ENCODE measurements around the gene SAMD13.
"Not testable (repeated sequence)": the region's sequence is repeated elsewhere in the genome, so short reads cannot be mapped to it uniquely, and the experiment has no call there.

SAMD13 gene

DNA sequence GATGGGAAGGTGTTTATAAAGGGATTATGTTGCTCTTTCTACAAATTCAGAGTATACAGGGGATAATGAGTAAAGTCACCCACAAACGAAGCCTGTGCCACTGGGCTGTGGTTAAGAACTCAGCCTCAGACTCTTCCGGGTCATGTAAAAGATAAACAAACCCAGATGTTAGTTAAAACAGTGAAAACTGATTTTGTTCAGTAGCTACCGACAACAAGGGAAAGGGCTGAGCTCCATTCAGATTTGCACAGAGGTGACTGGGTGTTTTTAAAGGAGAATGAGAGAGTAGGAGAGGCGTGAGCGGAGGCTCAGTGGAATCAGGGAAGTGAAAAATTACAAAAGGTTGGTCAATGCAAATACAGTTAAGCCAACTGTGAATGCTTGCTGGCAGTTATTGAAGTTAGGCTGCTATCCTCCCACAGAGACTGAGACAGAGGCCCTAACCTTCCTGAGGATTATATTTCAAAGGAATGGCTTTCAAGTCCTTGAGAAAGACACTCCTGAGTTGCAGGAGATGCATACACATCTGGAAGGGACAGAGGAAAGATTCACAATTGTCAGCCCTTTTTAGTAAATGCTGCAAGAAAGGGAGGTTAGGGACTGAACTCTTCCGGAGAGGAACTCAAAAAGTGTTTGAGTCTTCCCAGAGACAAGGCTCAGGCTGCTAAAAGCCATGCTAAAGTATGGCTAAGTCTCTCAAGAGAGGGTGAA, 29.9 kb upstream of the SAMD13 start:
- no peaks in the 10 kb centered on the region for H3K36me3 Mint-ChIP-seq (ENCODE audit: low read depth)
- DNase-seq (no peak), ATAC-seq (no peak)
- H3K4me3 Mint-ChIP-seq, result peak overlapping the region; percentile 16
- no peaks in the 10 kb centered on the region for H3K9me3 Mint-ChIP-seq
- H3K27ac Mint-ChIP-seq, result peak overlapping the region; percentile 67
- H3K27me3 Mint-ChIP-seq, result no peaks in the 10 kb centered on the region
- peaks cover 10% of the 10 kb centered on the region for H3K4me1 Mint-ChIP-seq

DNA sequence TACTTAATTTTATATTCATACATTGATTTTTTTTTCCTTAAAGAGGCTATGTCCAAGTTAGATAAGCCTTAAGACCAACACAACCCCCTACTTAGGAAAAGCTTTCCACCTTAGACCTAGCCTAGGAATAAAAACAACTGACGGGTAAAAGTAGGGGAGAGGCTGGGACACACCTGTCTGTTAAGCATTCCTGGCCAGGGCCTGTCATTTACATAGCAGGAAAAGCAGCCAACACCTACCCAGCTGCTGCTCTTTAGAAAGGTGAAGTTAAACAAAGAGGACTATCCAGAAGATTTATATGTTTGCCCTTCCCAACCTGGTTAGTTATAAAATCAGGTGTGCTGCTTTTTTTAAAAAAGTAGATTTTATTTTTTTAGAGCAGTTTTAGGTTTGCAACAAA, 29.1 kb upstream of the SAMD13 start:
- no peaks in the 10 kb centered on the region for H3K9me3 Mint-ChIP-seq
- H3K4me1 Mint-ChIP-seq, result peaks cover 10% of the 10 kb centered on the region
- H3K36me3 Mint-ChIP-seq (ENCODE audit: low read depth), result no peaks in the 10 kb centered on the region
- DNase-seq, result no peak
- no peak for ATAC-seq
- no peak overlapping the region for H3K4me3 Mint-ChIP-seq
- no peaks in the 10 kb centered on the region for H3K27me3 Mint-ChIP-seq
- no peak overlapping the region for H3K27ac Mint-ChIP-seq

DNA sequence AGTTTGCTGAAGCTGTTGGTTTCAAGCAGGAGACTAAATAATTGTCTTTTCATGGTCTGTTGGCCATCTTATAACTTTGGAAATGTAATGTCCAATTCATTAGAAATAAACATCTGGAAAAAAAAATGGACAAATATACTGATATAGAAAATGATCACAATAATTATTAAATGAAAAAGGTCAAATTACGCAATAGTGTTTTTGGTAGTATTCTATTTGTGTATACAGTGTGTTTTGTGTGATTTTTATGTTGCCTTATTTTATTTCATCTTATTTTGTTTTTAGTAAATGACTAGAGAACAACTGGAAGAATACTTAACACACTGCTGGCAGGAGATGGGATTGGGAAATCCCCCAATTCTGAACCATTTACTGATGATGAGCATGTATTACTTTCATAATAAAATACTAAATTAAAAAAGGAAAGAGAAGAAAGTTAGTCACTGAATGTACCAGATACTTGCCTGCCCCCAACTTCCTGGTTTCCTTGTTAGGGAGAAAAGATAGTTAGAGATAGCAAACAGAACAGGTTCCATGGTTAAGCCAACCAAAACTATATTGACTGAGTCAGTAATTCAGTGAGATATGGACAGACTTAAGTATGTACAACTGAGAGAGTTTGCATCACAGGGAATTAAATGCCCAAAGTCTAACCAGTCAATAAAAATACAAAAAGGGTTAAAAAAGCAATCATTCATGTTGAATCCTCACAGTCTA, 24.0 kb upstream of the SAMD13 start:
- H3K27ac Mint-ChIP-seq, result no peak overlapping the region
- no peaks in the 10 kb centered on the region for H3K9me3 Mint-ChIP-seq

DNA sequence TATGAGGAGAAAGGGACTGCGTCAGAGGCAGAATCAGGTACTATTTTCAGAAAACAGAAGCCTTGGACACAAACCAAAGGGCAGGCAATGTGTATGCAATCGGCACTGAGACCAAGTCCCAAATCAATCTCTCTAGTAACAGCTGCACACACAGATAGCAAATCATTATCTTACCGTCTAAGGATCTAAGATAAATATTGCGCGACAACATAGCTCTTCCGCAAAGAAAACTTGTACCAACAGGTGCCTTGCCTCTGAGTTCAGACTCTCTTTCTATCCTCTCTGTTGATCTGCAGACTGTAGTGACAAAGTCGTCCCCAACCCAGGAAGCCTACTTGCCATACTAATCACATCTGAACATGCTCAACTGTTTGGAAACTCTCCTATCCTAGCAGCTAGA, 22.6 kb upstream of the SAMD13 start:
- DNase-seq (no peak), ATAC-seq (no peak)
- Mint-ChIP-seq H3K9me3 (no peaks in the 10 kb centered on the region), H3K27me3 (no peaks in the 10 kb centered on the region), H3K27ac (no peak overlapping the region), H3K4me3 (no peak overlapping the region), H3K4me1 (no peaks in the 10 kb centered on the region), H3K36me3 (ENCODE audit: low read depth) (no peaks in the 10 kb centered on the region)

More for the DNA sequence above, 24.0 kb upstream of the SAMD13 start:
- ATAC-seq, result no peak
- Mint-ChIP-seq H3K36me3 (ENCODE audit: low read depth) (no peaks in the 10 kb centered on the region), H3K4me3 (no peak overlapping the region), H3K27me3 (no peaks in the 10 kb centered on the region), H3K4me1 (no peaks in the 10 kb centered on the region)
- no peak for DNase-seq

DNA sequence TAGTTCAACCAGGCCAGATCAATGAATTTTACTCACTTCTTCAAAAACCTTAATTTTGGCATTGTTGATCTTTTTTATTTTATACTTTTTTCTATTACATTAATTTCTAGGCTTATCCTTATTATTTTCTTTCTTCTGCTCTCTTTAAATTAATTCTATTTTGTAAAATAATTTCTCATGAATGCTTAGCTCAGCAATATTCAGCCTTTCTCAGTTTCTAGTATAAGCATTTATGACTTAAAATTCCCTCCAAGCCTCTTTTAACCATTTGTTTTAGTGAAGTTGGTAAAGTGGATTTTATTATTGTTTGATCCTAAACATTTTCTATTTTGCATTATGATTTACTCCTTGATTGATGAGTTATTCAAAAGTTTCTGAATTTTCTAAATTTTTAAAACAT, 20.6 kb upstream of the SAMD13 start:
- no peak overlapping the region for H3K4me3 Mint-ChIP-seq

DNA sequence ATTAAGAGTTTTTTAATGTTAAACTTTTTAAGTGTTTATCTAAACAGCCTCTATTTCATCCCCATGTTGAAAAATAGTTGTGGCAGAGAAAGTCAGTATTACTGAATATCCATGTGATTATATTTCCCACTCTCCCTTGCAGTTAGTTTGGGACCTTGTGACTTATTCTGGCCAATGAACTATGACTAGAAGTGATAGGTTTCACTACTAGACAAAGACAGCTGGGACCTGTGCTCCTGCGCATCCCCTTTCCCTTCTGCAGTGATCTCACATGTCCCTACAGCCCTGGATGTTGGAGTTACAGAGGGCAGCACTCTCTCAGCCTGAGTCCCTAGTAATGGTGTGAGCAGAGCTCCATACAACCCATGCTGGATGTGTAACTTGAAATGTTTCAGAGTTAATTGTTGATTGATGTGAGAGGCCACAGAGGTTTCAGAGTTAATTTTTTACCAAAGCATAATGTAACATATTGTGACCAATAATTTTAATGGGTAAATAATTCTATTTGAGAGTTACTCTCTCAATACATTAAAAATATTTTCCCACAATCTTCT, 18.7 kb upstream of the SAMD13 start:
- ATAC-seq (no peak), DNase-seq (no peak)
- Mint-ChIP-seq H3K9me3 (peaks cover 20% of the 10 kb centered on the region), H3K4me3 (no peak overlapping the region), H3K4me1 (no peaks in the 10 kb centered on the region), H3K27me3 (peaks cover 3% of the 10 kb centered on the region), H3K27ac (no peak overlapping the region), H3K36me3 (ENCODE audit: low read depth) (peaks cover 7% of the 10 kb centered on the region)

More for the DNA sequence above, 20.6 kb upstream of the SAMD13 start:
- no peak for DNase-seq
- Mint-ChIP-seq H3K4me1 (no peaks in the 10 kb centered on the region), H3K27ac (no peak overlapping the region), H3K9me3 (peaks cover 6% of the 10 kb centered on the region), H3K36me3 (ENCODE audit: low read depth) (no peaks in the 10 kb centered on the region), H3K27me3 (peaks cover 3% of the 10 kb centered on the region)
- ATAC-seq, result no peak

DNA sequence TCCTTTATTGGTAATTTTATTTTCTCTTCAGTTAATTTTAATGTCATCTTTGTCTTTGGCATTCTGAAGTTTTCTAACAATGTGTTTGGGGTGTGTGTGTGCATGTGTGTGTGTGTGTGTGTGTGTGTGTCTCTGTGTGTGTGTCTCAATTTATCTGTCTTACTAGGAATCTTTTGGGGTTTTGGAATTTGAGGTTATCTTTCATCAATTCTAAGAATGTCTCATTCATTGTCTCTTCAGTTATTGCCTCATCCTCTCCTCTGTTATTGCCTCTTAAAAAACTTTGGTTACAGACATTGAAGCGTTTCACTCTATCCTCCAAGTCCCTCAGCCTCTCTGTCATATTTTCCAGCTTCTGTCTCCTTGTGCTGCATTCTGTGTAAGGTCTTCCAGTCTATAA, 18.1 kb upstream of the SAMD13 start:
- peaks cover 21% of the 10 kb centered on the region for H3K9me3 Mint-ChIP-seq
- no peak for ATAC-seq
- no peak for DNase-seq
- H3K4me3 Mint-ChIP-seq, result no peak overlapping the region
- no peak overlapping the region for H3K27ac Mint-ChIP-seq
- H3K27me3 Mint-ChIP-seq, result peaks cover 3% of the 10 kb centered on the region
- H3K4me1 Mint-ChIP-seq, result no peaks in the 10 kb centered on the region
- peaks cover 7% of the 10 kb centered on the region for H3K36me3 Mint-ChIP-seq (ENCODE audit: low read depth)

DNA sequence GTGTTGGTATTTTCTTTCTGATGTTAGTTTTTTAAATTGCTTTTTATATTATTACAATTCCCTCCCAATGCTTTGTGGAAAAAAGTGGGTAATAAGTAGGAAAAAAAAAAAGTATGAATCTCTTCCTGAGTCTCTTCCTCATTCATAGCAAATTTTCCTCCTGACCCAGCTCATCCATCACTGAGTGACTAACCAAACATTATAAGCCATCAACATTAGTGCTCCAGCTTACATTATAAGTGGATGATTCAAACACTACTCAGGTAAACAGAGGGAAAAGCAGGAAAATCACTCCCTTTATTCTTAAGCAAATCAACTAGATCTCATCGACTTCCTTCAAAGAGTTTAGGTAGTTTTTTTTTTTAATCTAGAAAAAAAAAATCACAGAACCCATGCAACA, 15.4 kb upstream of the SAMD13 start:
- H3K36me3 Mint-ChIP-seq (ENCODE audit: low read depth), result peaks cover 7% of the 10 kb centered on the region
- H3K9me3 Mint-ChIP-seq, result peaks cover 33% of the 10 kb centered on the region
- no peak for ATAC-seq
- H3K4me1 Mint-ChIP-seq, result no peaks in the 10 kb centered on the region
- peaks cover 3% of the 10 kb centered on the region for H3K27me3 Mint-ChIP-seq
- H3K27ac Mint-ChIP-seq, result no peak overlapping the region
- no peak overlapping the region for H3K4me3 Mint-ChIP-seq
- no peak for DNase-seq

DNA sequence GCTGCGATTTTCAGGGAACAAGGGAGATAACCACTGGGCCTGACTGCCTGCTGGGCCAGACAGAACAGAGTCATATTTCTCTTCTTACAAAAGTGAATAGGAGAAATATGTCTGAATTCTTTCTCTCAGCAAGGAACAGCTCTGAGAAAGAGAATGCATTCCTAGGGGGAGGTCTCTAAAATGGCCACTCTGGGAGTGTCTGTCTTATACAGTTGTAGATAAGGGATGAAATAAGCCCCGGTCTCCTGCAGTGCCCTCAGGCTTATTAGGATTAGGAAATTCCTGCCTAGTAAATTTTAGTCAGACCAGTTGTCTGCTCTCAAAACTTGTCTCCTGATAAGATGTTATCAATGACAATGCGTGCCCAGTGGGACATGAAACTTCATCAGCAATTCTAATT, 14.1 kb upstream of the SAMD13 start:
- not testable (repeated sequence) for H3K4me3 Mint-ChIP-seq; H3K27ac Mint-ChIP-seq; H3K36me3 Mint-ChIP-seq (ENCODE audit: low read depth); H3K27me3 Mint-ChIP-seq; DNase-seq; ATAC-seq; H3K4me1 Mint-ChIP-seq
- peaks cover 33% of the 10 kb centered on the region for H3K9me3 Mint-ChIP-seq

DNA sequence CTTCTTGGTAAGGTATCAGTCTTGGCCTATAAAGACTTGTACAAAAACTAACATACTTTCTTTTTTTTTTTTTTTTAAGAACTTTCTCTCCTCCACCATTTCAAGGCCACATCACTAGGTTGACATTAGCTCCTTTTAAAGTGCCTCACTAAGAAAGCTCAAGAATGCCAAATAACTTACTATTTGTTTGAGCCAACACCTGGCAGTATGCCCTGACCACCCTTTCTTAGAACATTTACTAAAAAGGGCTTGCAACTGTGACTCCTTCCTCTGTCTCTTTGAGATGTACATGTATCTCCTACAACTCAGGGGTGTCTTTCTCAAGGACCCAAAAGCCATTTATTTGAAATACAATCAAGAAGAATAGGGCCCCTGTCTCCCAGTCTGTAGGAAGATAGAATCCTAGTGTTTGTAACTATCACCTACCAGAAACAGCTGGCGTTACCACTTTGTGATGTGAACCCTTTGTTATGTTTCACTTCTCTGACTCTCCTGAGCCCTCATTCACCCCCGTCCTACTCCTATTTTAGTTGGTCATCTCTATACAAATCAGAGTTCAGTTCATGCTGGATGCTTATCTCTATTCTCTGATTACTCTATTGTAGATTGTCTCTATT, 12.2 kb upstream of the SAMD13 start:
- Mint-ChIP-seq H3K4me3 (no peak overlapping the region), H3K4me1 (no peaks in the 10 kb centered on the region), H3K27ac (no peak overlapping the region), H3K27me3 (peaks cover 3% of the 10 kb centered on the region), H3K36me3 (ENCODE audit: low read depth) (peaks cover 7% of the 10 kb centered on the region), H3K9me3 (peaks cover 33% of the 10 kb centered on the region)
- DNase-seq (no peak), ATAC-seq (no peak)

DNA sequence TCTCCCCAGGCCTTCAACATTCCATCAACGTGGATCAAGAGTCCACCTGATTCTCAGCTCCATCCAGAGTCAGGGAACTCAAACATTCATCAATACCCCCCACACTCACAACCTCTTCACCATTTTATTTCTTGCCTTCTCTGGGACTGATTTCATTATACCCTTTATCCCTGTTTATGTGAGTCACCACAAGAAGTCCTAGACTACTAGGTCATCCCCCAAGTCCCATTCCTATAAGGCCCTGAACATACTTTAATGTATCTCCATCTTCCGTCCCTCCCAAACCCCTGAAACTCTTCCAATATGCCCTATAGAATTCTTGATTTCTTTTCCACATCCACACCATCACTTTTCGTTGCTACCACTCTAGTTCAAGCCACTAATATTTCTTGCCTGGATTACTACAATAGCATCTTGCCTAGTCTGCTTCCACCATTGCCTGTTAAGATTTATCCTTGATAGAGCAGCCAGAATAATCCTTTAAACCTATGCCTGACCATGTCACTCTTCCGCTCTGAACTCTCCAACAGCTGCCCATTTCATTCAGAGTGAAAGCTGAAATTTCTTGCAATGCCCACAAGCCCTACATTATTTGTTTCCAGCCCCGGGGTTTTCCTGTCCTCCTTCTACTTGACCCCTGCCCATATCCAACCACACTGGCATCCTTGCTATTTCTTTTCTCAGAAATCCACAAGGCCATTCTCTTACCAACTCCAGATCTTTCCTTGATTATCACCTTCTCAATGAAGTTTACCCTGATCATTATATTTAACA, 9.4 kb upstream of the SAMD13 start:
- DNase-seq (no peak), ATAC-seq (no peak)
- Mint-ChIP-seq H3K9me3 (peaks cover 16% of the 10 kb centered on the region), H3K27ac (no peak overlapping the region), H3K4me3 (no peak overlapping the region), H3K27me3 (no peaks in the 10 kb centered on the region), H3K4me1 (no peaks in the 10 kb centered on the region), H3K36me3 (ENCODE audit: low read depth) (peaks cover 3% of the 10 kb centered on the region)

DNA sequence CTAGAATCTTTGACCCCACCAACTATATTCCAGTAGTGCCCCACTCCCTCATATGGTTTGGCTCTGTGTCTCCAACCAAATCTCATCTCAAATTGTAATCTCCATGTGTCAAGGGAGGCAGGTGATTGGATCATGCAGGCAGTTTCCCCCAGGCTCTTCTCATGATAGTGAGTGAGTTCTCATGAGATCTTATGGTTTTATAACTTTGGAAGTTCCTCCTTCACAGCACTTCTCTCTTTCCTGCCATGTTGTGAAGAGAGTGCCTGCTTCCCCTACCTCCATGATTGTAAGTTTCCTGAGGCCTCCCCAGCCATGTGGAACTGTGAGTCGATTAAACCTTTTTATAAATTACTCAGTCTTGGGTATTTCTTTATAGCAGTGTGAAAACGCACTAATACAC, 7.7 kb upstream of the SAMD13 start:
- peaks cover 4% of the 10 kb centered on the region for H3K4me1 Mint-ChIP-seq
- ATAC-seq, result no peak
- H3K36me3 Mint-ChIP-seq (ENCODE audit: low read depth), result no peaks in the 10 kb centered on the region
- peaks cover 9% of the 10 kb centered on the region for H3K9me3 Mint-ChIP-seq
- no peak overlapping the region for H3K4me3 Mint-ChIP-seq
- H3K27me3 Mint-ChIP-seq, result no peaks in the 10 kb centered on the region
- H3K27ac Mint-ChIP-seq, result no peak overlapping the region
- DNase-seq, result no peak

DNA sequence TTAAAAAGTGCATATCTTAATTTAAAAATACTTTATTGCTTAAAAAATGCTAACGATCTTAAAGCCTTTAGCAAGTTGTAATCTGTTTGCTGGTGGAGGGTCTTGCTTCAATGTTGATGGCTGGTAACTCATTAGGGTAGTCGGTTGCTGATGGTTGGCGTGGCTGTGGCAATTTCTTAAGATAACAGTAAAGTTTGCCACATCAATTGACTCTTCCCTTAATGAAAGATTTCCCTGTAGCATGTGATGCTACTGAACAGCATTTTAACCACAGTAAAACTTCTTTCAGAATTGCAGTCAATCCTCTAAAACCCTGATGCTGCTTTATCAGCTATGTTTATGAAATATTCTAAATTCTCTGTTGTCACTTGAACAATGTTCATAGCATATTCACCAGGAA, 6.8 kb upstream of the SAMD13 start:
- DNase-seq, result no peak
- Mint-ChIP-seq H3K27me3 (peaks cover 2% of the 10 kb centered on the region), H3K4me3 (no peak overlapping the region), H3K4me1 (peaks cover 9% of the 10 kb centered on the region), H3K36me3 (ENCODE audit: low read depth) (no peaks in the 10 kb centered on the region), H3K27ac (no peak overlapping the region), H3K9me3 (peaks cover under 1% of the 10 kb centered on the region)
- no peak for ATAC-seq

DNA sequence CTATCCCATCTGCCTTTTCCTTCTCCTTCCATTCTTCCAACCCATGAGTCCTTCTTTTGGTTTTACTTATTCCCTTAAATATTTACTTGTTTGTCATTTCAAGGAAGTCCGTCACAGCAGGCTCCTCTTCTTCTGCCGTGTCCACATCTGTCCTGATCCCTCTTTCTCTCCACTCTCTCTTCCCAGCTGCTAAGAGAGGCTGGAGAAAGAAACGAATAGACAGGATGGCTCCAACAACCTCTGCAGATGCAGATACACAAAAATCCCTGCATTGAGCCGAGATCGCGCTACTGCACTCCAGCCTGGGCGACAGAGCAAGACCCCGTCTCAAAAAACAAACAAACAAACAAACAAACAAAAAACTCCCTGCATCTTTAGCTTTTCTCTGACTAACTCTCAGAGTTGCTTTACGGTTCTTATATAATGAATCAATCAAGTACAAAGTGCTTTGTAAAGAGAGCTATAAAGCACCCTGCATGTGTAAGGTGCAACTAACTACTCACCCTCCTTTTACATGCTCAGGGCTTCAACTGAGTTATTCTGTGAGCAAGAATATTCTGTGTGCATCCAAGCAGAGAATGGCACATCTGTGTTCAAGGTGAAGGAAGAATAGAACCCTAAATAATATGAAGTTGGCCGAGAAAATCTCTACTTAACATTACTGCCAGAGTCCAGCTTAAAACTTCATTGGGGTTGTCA, 3.8 kb upstream of the SAMD13 start:
- DNase-seq (no peak), ATAC-seq (no peak)
- no peaks in the 10 kb centered on the region for H3K9me3 Mint-ChIP-seq
- H3K36me3 Mint-ChIP-seq (ENCODE audit: low read depth), result no peaks in the 10 kb centered on the region
- H3K27me3 Mint-ChIP-seq, result peaks cover 4% of the 10 kb centered on the region
- H3K4me1 Mint-ChIP-seq, result peaks cover 34% of the 10 kb centered on the region
- peak overlapping the region; percentile 83 for H3K4me3 Mint-ChIP-seq
- H3K27ac Mint-ChIP-seq, result peak overlapping the region; percentile 59
